Measurements from ENCODE around the gene DNAJC18.
"Not testable (repeated sequence)": the region's sequence is repeated elsewhere in the genome, so short reads cannot be mapped to it uniquely, and the experiment has no call there.

The DNAJC18 gene

DNA sequence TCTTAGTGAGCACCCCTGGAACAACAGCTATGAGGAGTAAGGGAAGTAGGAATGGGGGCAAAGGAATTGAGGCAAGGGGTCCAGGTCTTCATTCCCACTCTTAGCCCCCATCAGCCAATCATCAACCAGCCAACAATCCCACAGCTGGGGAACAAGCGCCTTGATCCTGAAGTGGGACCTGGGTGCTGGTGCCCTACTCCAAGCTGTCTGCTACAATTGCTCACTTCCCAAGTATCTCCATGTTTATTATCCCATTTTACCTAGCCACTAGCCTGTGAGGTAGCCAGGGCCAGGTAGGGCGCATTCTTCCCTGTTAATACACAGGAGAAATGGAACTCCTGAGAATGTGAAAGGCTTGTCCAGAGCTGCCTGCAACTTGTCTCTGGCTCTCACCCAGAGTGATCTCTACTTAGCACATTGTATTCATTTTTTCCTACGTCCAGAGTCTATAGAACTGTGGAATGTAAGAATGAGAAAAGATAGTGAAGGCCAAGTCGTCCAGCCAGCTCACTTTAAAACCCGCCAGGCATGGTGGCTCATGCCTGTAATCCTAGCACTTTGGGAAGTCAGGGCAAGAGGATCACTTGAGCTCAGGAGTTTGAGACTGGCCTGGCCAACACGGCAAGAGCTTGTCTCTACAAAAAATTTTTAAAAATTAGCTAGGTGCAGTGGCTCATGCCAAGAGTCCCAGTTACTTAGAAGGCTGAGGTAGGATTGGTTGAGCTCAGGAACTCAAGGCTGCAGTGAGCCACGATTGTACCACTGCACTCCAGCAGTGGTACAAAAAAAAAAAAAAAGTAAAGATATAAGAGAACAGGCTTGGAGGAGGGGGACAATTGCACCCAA lies 6.2 kb upstream of the DNAJC18 start:
- no peak overlapping the region for H3K4me2 ChIP-seq (ENCODE audit: low read length)
- no peak overlapping the region for H3K4me3 ChIP-seq (ENCODE audit: low read depth, low read length, poor library complexity, severe bottlenecking)
- no peak overlapping the region for H2AFZ ChIP-seq (ENCODE audit: low read length)
- no peaks in the 10 kb centered on the region for H3K79me2 ChIP-seq (ENCODE audit: insufficient read depth, low read length)
- H3K9ac ChIP-seq (ENCODE audit: low read length) = no peak overlapping the region
- no peak overlapping the region for H3K27ac ChIP-seq (ENCODE audit: low read depth, low read length, poor library complexity, severe bottlenecking)
- H3K4me1 ChIP-seq (ENCODE audit: insufficient read depth, low read length, severe bottlenecking) = no peaks in the 10 kb centered on the region
- H3K27me3 ChIP-seq (ENCODE audit: insufficient read depth, low read length) = no peaks in the 10 kb centered on the region; the same call in 1 of the 2 replicates
- no peaks in the 10 kb centered on the region for H4K20me1 ChIP-seq (ENCODE audit: insufficient read depth, low read length)
- no peaks in the 10 kb centered on the region for H3K36me3 ChIP-seq (ENCODE audit: insufficient read depth, low read length)
- H3K9me2 ChIP-seq (ENCODE audit: low read depth, low read length) = no peaks in the 10 kb centered on the region
- no peaks in the 10 kb centered on the region for H3K9me3 ChIP-seq (ENCODE audit: low read length)
- TF ChIP-seq, protein P1, sequence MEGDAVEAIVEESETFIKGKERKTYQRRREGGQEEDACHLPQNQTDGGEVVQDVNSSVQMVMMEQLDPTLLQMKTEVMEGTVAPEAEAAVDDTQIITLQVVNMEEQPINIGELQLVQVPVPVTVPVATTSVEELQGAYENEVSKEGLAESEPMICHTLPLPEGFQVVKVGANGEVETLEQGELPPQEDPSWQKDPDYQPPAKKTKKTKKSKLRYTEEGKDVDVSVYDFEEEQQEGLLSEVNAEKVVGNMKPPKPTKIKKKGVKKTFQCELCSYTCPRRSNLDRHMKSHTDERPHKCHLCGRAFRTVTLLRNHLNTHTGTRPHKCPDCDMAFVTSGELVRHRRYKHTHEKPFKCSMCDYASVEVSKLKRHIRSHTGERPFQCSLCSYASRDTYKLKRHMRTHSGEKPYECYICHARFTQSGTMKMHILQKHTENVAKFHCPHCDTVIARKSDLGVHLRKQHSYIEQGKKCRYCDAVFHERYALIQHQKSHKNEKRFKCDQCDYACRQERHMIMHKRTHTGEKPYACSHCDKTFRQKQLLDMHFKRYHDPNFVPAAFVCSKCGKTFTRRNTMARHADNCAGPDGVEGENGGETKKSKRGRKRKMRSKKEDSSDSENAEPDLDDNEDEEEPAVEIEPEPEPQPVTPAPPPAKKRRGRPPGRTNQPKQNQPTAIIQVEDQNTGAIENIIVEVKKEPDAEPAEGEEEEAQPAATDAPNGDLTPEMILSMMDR (IDR thresholded peaks at IDR 0.05; ENCODE audit: low read length) = no peak
- no peak for TF ChIP-seq EZH2 (IDR thresholded peaks at IDR 0.05; ENCODE audit: borderline replicate concordance, low read length)
- H3F3A ChIP-seq (ENCODE audit: insufficient read depth, low read length) = no peaks in the 10 kb centered on the region

DNA sequence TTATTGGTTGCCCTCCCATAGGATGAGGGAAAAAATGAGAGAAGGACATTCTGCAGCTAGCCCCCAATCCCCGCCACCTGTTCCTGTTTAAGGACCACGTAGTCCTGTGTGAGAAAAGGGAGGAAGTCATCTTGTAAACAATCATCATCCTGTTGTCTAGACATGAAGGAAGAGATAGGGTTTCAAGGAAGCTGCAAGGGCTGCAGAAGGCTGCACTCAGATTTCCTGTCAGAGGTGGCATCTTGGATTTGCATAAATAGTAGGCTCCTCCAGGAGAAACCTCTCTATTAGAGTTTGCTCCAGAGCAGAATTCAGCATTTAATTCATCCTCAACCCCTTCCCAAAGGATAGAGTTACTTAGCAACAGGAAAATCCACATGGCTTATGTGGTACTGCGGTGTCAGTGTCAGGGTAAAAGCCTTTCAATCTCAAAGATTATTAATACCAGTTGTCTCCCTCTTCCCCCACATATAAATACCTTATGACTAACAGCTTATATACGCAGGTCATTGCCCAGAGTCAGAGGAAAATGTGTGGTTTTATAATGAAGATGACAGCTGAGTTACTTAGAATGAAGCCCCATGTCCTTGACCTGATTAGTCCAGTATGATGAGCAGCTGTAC lies 4.6 kb upstream of the DNAJC18 start:
- H3K9me2 ChIP-seq (ENCODE audit: low read depth, low read length) = no peaks in the 10 kb centered on the region
- H3K36me3 ChIP-seq (ENCODE audit: insufficient read depth, low read length) = no peaks in the 10 kb centered on the region
- no peak overlapping the region for H3K9ac ChIP-seq (ENCODE audit: low read length)
- no peak overlapping the region for H3K4me3 ChIP-seq (ENCODE audit: low read depth, low read length, poor library complexity, severe bottlenecking)
- no peaks in the 10 kb centered on the region for H3K79me2 ChIP-seq (ENCODE audit: insufficient read depth, low read length)
- no peak overlapping the region for H2AFZ ChIP-seq (ENCODE audit: low read length)
- H3K27me3 ChIP-seq (ENCODE audit: insufficient read depth, low read length) = no peaks in the 10 kb centered on the region; the same call in 1 of the 2 replicates
- H3K4me2 ChIP-seq (ENCODE audit: low read length) = no peak overlapping the region
- no peaks in the 10 kb centered on the region for H4K20me1 ChIP-seq (ENCODE audit: insufficient read depth, low read length)
- H3K27ac ChIP-seq (ENCODE audit: low read depth, low read length, poor library complexity, severe bottlenecking) = no peak overlapping the region
- H3F3A ChIP-seq (ENCODE audit: insufficient read depth, low read length) = no peaks in the 10 kb centered on the region
- H3K9me3 ChIP-seq (ENCODE audit: low read length) = no peaks in the 10 kb centered on the region
- TF ChIP-seq, protein P1 (IDR thresholded peaks at IDR 0.05; ENCODE audit: low read length) = no peak
- no peak for TF ChIP-seq EZH2 (IDR thresholded peaks at IDR 0.05; ENCODE audit: borderline replicate concordance, low read length)
- peaks cover 5% of the 10 kb centered on the region for H3K4me1 ChIP-seq (ENCODE audit: insufficient read depth, low read length, severe bottlenecking)

DNA sequence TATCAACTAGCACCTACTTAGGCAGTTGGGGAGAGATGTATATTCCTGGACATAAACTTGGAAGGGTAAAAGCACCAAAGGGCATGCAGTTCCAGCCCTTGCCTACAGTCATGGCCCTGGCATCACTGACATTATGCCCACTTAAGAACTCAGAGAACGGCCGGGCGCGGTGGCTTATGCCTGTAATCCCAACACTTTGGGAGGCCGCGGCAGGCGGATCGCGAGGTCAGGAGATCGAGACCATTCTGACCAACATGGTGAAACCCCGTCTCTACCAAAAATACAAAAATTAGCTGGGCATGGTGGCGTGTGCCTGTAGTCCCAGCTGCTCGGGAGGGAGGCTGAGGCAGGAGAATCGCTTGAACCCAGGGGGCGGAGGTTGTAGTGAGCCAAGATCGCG lies 1.1 kb upstream of the DNAJC18 start:
- H3K9me3 ChIP-seq (ENCODE audit: low read length); H3K9me2 ChIP-seq (ENCODE audit: low read depth, low read length); H3K4me2 ChIP-seq (ENCODE audit: low read length); H3K79me2 ChIP-seq (ENCODE audit: insufficient read depth, low read length); H3F3A ChIP-seq (ENCODE audit: insufficient read depth, low read length); H3K4me3 ChIP-seq (ENCODE audit: low read depth, low read length, poor library complexity, severe bottlenecking); H3K9ac ChIP-seq (ENCODE audit: low read length); H3K27ac ChIP-seq (ENCODE audit: low read depth, low read length, poor library complexity, severe bottlenecking); H3K27me3 ChIP-seq (ENCODE audit: insufficient read depth, low read length); H4K20me1 ChIP-seq (ENCODE audit: insufficient read depth, low read length); H2AFZ ChIP-seq (ENCODE audit: low read length); H3K36me3 ChIP-seq (ENCODE audit: insufficient read depth, low read length): not testable (repeated sequence)
- peaks cover 11% of the 10 kb centered on the region for H3K4me1 ChIP-seq (ENCODE audit: insufficient read depth, low read length, severe bottlenecking)

All from OCI-LY1 (cell line).